Esophagus muscularis mucosa (tissue), 4 donors: ENCODE measurements around the gene SH3GLB2. TPM values are rescaled to one million over a fixed set of nuclear protein-coding genes. Genes with fewer than 3 reads are reported as not detected.

Experiments used
- DNase-seq: peaks from one replicate; pipeline ENCODE4 v3.0.0-alpha.2; 2017; ENCODE audit errors: extremely low spot score
- H3K27ac ChIP-seq, 4 donors: fragments of 200-600 bp; sonication (generic); replicated peaks in 1 of 4; 1 replicate in 3 of 4; 2 replicates in 1 of 4; pipeline ENCODE4 v1.5.1; 2016 to 2019; ENCODE audit warnings: mild to moderate bottlenecking in 1 of 4
- H3K27me3 ChIP-seq, 4 donors: fragments of 200-600 bp; sonication (generic); one replicate each; pipeline versions ENCODE4 v1.5.1 to v1.6.0; 2016 to 2019
- H3K36me3 ChIP-seq, 4 donors: fragments of 200-600 bp; sonication (generic); one replicate each; pipeline ENCODE4 v1.5.1; 2016 to 2019
- H3K4me1 ChIP-seq, 4 donors: fragments of 200-600 bp; sonication (generic); one replicate each; pipeline ENCODE4 v1.5.1; 2016 to 2019
- H3K4me3 ChIP-seq, 4 donors: fragments of 200-600 bp; sonication (generic); 1 replicate in 2 of 4; 2 replicates in 2 of 4; pipeline ENCODE4 v1.5.1; 2016 to 2019; ENCODE audit warnings: mild to moderate bottlenecking in 4 of 4, moderate library complexity in 1 of 4
- H3K9me3 ChIP-seq, 4 donors: fragments of 200-600 bp; sonication (generic); 1 replicate in 3 of 4; 2 replicates in 1 of 4; pipeline ENCODE4 v1.5.1; 2016 to 2019
- EP300 ChIP-seq: sonication (generic); formaldehyde crosslinking; IDR thresholded peaks from one replicate; pipeline ENCODE4 v1.6.1; 2017; ENCODE audit warnings: antibody characterized with exemption
- POLR2A ChIP-seq: fragments of 450-650 bp; IDR thresholded peaks from one replicate; pipeline ENCODE4 v1.6.1; 2017; ENCODE audit warnings: antibody characterized with exemption, moderate library complexity, mild to moderate bottlenecking, low read depth
- POLR2AphosphoS5 ChIP-seq, 2 donors: sonication (generic); formaldehyde crosslinking; IDR thresholded peaks; one replicate each; pipeline ENCODE4 v1.6.1; 2017; ENCODE audit warnings: antibody characterized with exemption in 2 of 2
- WGBS: methylation state at CpG from one replicate; pipeline ENCODE4 v1.1.5; 2018; 5-methylcytosine and 5-hydroxymethylcytosine counted together
- intact Hi-C: fragments of 100-400 bp; cut with DNase I; formaldehyde crosslinking; loops from one replicate; pipeline ENCODE4 v1.15.1; 2023
- total RNA-seq, 4 donors: library from RNA; depleted of rRNA; stranded (reverse); fragments of >200 nt; gene quantifications; one replicate each; pipeline versions ENCODE4 v1.1.0 to v1.2.1, GENCODE V29; 2016
- TF ChIP-seq, protein P1 (sequence below), 3 experiments: fragments of 200-600 bp in 2 of 3; fragments of 450-650 bp in 1 of 3; sonication (generic) in 2 of 3; IDR thresholded peaks; one replicate each; pipeline ENCODE4 v1.5.1; 2017 to 2019; ENCODE audit warnings: antibody characterized with exemption in 3 of 3, mild to moderate bottlenecking in 2 of 3, moderate library complexity in 1 of 3

SH3GLB2 gene
- total RNA-seq, 4 donors from 2014 or later, result 71.6 to 92.3 (median 88.5) TPM

DNA sequence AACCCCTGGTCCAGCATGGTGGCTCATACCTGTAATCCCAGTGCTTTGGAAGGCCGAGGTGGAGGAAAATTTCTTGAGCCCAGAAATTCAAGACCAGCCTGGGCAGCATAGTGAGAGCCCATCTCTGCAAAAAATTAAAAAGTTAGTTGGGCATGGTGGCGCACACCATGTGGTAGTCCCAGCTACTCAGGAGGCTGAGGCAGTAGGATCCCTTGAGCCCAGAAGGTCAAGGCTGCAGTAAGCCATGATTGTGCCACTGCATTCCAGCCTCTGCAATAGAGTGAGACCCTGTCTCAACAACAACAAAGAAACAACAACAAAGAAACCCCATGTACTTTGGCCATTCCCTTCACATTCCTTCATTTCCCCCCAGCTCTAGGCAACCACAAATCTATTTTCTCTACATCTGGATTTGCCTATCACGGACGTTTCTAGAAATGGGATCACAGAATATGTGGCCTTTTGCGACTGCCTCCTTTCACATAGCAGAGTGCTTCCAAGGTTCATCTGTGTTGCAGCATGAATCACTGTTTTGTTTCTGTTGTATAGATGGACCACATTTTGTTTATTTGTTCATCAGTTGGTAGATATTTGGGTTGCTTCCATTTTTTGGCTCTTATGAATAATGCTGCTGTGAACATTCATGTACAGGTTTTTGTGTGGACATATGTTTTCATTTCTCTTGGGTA is 26.2 kb upstream of the SH3GLB2 start:
- DNase-seq, result no peak
- Histone ChIP-seq H3K4me3 (no peak overlapping the region), H3K27ac (no peak overlapping the region), H3K9me3 (no peaks in the 10 kb centered on the region), H3K27me3 (no peaks in the 10 kb centered on the region), H3K4me1 (no peaks in the 10 kb centered on the region), H3K36me3 (peaks cover 37 to 95% (median 78%) of the 10 kb centered on the region in 4 donors)
- TF ChIP-seq EP300, result no peak
- TF ChIP-seq POLR2AphosphoS5 (IDR thresholded peaks at IDR 0.05), result no peak
- TF ChIP-seq, protein P1, sequence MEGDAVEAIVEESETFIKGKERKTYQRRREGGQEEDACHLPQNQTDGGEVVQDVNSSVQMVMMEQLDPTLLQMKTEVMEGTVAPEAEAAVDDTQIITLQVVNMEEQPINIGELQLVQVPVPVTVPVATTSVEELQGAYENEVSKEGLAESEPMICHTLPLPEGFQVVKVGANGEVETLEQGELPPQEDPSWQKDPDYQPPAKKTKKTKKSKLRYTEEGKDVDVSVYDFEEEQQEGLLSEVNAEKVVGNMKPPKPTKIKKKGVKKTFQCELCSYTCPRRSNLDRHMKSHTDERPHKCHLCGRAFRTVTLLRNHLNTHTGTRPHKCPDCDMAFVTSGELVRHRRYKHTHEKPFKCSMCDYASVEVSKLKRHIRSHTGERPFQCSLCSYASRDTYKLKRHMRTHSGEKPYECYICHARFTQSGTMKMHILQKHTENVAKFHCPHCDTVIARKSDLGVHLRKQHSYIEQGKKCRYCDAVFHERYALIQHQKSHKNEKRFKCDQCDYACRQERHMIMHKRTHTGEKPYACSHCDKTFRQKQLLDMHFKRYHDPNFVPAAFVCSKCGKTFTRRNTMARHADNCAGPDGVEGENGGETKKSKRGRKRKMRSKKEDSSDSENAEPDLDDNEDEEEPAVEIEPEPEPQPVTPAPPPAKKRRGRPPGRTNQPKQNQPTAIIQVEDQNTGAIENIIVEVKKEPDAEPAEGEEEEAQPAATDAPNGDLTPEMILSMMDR (IDR thresholded peaks at IDR 0.05), result no peak
- no peak for TF ChIP-seq POLR2A
- WGBS, result 91% methylated on average over 5 of the region's 5 CpGs
- intact Hi-C loops, result no loop called here

DNA sequence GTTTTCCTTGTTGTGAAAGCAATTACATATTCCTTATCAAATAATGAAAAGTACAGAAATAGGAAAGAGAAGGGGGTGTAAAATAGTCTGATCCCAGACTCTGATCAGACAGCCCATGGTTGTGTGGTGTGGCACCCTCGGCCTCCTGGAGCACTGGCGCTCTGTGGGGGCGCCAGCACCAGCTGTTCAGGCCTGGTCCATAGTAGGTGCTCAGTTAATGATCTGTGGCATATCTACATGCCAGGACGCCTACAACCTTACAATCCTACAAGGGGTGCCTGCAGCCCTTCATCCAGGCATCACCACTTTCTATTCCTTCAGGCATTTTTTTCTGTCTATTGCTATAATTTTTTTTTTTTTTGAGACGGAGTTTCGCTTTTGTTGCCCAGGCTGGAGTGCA is 24.9 kb upstream of the SH3GLB2 start:
- TF ChIP-seq POLR2A (no peak), POLR2AphosphoS5 (IDR thresholded peaks at IDR 0.05) (no peak), EP300 (no peak)
- TF ChIP-seq, protein P1 (IDR thresholded peaks at IDR 0.05), result no peak
- Histone ChIP-seq H3K27ac (no peak overlapping the region), H3K27me3 (no peaks in the 10 kb centered on the region), H3K36me3 (peaks cover 44 to 96% (median 82%) of the 10 kb centered on the region in 4 donors), H3K9me3 (no peaks in the 10 kb centered on the region), H3K4me1 (no peaks in the 10 kb centered on the region), H3K4me3 (no peak overlapping the region)
- 92% methylated on average over 6 of the region's 6 CpGs for WGBS
- DNase-seq, result no peak
- intact Hi-C loops, result no loop called here

DNA sequence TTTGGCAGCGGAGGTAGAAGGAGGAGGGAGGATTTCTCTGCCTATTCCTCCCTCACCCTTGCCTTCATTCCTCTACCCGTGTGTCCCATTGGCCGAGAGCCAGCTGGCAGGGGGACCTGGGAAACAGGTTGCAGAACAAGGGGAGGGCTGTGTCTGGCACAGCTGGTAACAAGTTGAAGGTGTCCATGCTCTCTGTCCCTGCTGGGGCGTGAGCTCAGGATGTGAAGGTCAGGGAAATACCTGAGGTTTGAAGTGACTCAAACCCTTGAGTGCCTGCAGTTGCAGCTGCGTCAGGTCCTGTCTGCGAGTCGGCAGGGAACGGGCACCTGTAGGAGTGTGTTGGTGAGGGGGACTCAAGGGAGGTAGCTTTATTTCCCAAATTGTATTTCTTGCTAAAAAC is 24.5 kb upstream of the SH3GLB2 start:
- Histone ChIP-seq H3K27me3 (no peaks in the 10 kb centered on the region), H3K9me3 (no peaks in the 10 kb centered on the region), H3K4me1 (no peaks in the 10 kb centered on the region), H3K4me3 (no peak overlapping the region), H3K36me3 (peaks cover 48 to 100% (median 83%) of the 10 kb centered on the region in 4 donors), H3K27ac (no peak overlapping the region)
- intact Hi-C loops, result no loop called here
- DNase-seq, result no peak
- 73% methylated on average over 8 of the region's 8 CpGs for WGBS
- no peak for TF ChIP-seq POLR2A
- TF ChIP-seq POLR2AphosphoS5 (IDR thresholded peaks at IDR 0.05), result no peak
- TF ChIP-seq, protein P1 (IDR thresholded peaks at IDR 0.05), result no peak
- TF ChIP-seq EP300, result no peak

DNA sequence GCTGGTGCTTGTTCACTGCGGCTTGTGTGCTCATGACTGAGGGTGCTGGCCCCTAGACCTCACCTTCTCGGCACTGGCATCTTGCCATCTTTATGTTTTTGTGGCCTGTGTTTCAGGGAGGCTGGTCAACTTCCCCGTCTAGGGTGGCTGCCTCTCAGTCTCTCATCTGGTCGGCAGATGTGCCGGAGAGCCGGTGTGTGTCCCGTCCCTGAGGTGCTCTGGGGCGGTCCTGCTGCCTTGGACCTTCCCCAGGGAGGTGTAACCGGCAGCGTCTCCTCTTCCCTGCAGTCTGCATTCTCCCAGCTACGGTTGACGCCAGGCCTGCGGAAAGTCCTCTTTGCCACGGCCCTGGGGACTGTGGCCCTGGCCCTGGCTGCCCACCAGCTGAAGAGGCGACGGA is 13.9 kb upstream of the SH3GLB2 start:
- intact Hi-C loops, result no loop called here
- Histone ChIP-seq H3K4me3 (no peak overlapping the region), H3K27me3 (no peaks in the 10 kb centered on the region), H3K36me3 (peaks cover 38 to 67% (median 63%) of the 10 kb centered on the region in 4 donors), H3K4me1 (peaks cover 19 to 37% (median 26%) of the 10 kb centered on the region in 4 donors), H3K27ac (no peak overlapping the region), H3K9me3 (no peaks in the 10 kb centered on the region)
- WGBS, result 91% methylated on average over 13 of the region's 16 CpGs
- no peak for TF ChIP-seq POLR2A
- TF ChIP-seq, protein P1 (IDR thresholded peaks at IDR 0.05), result no peak
- no peak for TF ChIP-seq POLR2AphosphoS5 (IDR thresholded peaks at IDR 0.05)
- TF ChIP-seq EP300, result no peak
- no peak for DNase-seq
